GM12878 (cell line): Measurements from ENCODE around the gene PRKCE. TPM values are rescaled to one million over a fixed set of nuclear protein-coding genes. Genes with fewer than 3 reads are reported as not detected.

Experiments used
- BCLAF1 ChIP-seq: fragments of 450-650 bp; IDR thresholded peaks from 2 replicates; pipeline ENCODE4 v1.6.1; 2017; ENCODE audit warnings: antibody characterized with exemption, mild to moderate bottlenecking, moderate library complexity
- CEBPZ ChIP-seq: fragments of 150-350 bp; IDR thresholded peaks from 2 replicates; pipeline ENCODE4 v1.6.1; 2016; ENCODE audit warnings: low read depth, low read length
- JUNB ChIP-seq: IDR thresholded peaks from 2 replicates; pipeline ENCODE4 v1.6.1; 2016; ENCODE audit warnings: antibody characterized with exemption, mild to moderate bottlenecking
- KLF5 ChIP-seq: fragments of 450-650 bp; IDR thresholded peaks from 2 replicates; pipeline ENCODE4 v1.6.1; 2014; ENCODE audit warnings: mild to moderate bottlenecking; ENCODE audit not compliant: partially characterized antibody
- MEF2A ChIP-seq: IDR thresholded peaks from 2 replicates; pipeline ENCODE4 v1.6.1; 2011; ENCODE audit warnings: low read depth, mild to moderate bottlenecking, low read length, moderate library complexity; ENCODE audit not compliant: insufficient read depth
- NFYA ChIP-seq: IDR thresholded peaks from 2 replicates; pipeline ENCODE4 v1.6.1; 2011; ENCODE audit warnings: low read depth, mild to moderate bottlenecking, low read length, improper control_type of control experiment, borderline replicate concordance
- NFYB ChIP-seq: IDR thresholded peaks from 2 replicates; pipeline ENCODE4 v1.6.1; 2011; ENCODE audit warnings: low read depth, mild to moderate bottlenecking, low read length, improper control_type of control experiment, moderate library complexity; ENCODE audit not compliant: insufficient read depth
- POLR2A ChIP-seq: IDR thresholded peaks from 2 replicates; pipeline ENCODE4 v1.6.1; 2011; ENCODE audit warnings: low read depth, mild to moderate bottlenecking, low read length
- SUPT20H ChIP-seq: IDR thresholded peaks from 2 replicates; pipeline ENCODE4 v1.6.1; 2011; ENCODE audit warnings: low read depth, mild to moderate bottlenecking, low read length, moderate library complexity, borderline replicate concordance; ENCODE audit not compliant: control insufficient read depth
- polyA plus RNA-seq, 11 experiments: library from polyadenylated mRNA; depleted of rRNA in 4 of 11; unstranded in 6 of 11; stranded (reverse) in 5 of 11; fragments of >200 nt; fragmentation: Nextera tagmentation in 4 of 11; fragmentation: Illumina TruSeq in 1 of 11; extraction: Ambion mirVana in 4 of 11; extraction: Trizol in 1 of 11; gene quantifications; 1 replicate in 1 of 11; 2 replicates in 10 of 11; pipeline versions ENCODE4 v1.2.1 to v1.2.3, GENCODE V29; 2011 to 2016; ENCODE audit warnings: inconsistent platforms in 2 of 11, missing spikeins in 2 of 11, low read depth in 1 of 11
- total RNA-seq, 4 experiments: library from RNA; depleted of rRNA in 3 of 4; stranded (reverse); fragments of >200 nt in 3 of 4; fragmentation: Illumina TruSeq in 1 of 4; extraction: Trizol in 1 of 4; gene quantifications; 2 replicates each; pipeline versions ENCODE4 v1.2.1 to v1.2.3, GENCODE V29; 2013 to 2021

Gene PRKCE
- total and polyA plus RNA-seq, 10 of the 15 experiments (the other 5 are each of a cell fraction or from before 2014, with no cell fraction given): 2.6 to 28.2 (median 11.3) TPM

- no peak for TF ChIP-seq CEBPZ
- no peak for TF ChIP-seq BCLAF1
- TF ChIP-seq NFYB: no peak
- TF ChIP-seq NFYA: no peak
- TF ChIP-seq MEF2A: no peak
- TF ChIP-seq SUPT20H: no peak
- no peak for TF ChIP-seq POLR2A
- TF ChIP-seq KLF5: no peak
- no peak for TF ChIP-seq JUNB
Observed at GRCh38 chr2:45670646-45671045, 19.2 kb downstream of the PRKCE start (continued).
